ENCODE measurements around the gene PLCH2. TPM values are rescaled to one million over a fixed set of nuclear protein-coding genes. Genes with fewer than 3 reads are reported as not detected.

Gene PLCH2
- total and polyA plus RNA-seq, 9 of the 15 experiments (the other 6 are each of a cell fraction or from before 2014, with no cell fraction given), result 0.16 TPM; not detected in 8

GRCh38 chr1:2547210-2548067 is 71.3 kb downstream of the PLCH2 start (continued):
- TF ChIP-seq ZHX1 (conservative IDR thresholded peaks at IDR 0.05; ENCODE audit: low read length), result 0 out of 2 replicates have a peak, but pooled peaks have one; percentile 28
- TF ChIP-seq REST (IDR thresholded peaks at IDR 0.05; ENCODE audit: borderline replicate concordance), result no peak
- TF ChIP-seq REST (CRISPR knock-in tag; IDR thresholded peaks at IDR 0.05; ENCODE audit: low read depth), result no peak
- TF ChIP-seq MYNN (IDR thresholded peaks at IDR 0.05), result no peak; the same call in 1 of the 2 replicates
- TF ChIP-seq MYNN (CRISPR knock-in tag; IDR thresholded peaks at IDR 0.05), result no peak
- no peak for TF ChIP-seq SMAD4 (CRISPR knock-in tag; conservative IDR thresholded peaks at IDR 0.05)
- TF ChIP-seq E2F6 (IDR thresholded peaks at IDR 0.05; ENCODE audit: borderline replicate concordance in 1 of 2, extremely low read depth in 1 of 2, insufficient read depth in 1 of 2, insufficient read length in 1 of 2, low read depth in 1 of 2, low read length in 1 of 2, poor library complexity in 1 of 2, severe bottlenecking in 1 of 2), result no peak
- TF ChIP-seq THRA (IDR thresholded peaks at IDR 0.05), result no peak
- peak; percentile 6 to 16; a peak in 1 of 4 replicates for TF ChIP-seq NRF1 (conservative IDR thresholded peaks at IDR 0.05 in 1 of 2, IDR thresholded peaks at IDR 0.05 in 1 of 2)
- TF ChIP-seq KLF10 (CRISPR knock-in tag; IDR thresholded peaks at IDR 0.05), result no peak
- TF ChIP-seq ZNF644 (tag; IDR thresholded peaks at IDR 0.05; ENCODE audit: low read depth), result no peak
- TF ChIP-seq KAT8 (IDR thresholded peaks at IDR 0.05; ENCODE audit: low read depth), result no peak
- TF ChIP-seq SPI1 (IDR thresholded peaks at IDR 0.05; ENCODE audit: borderline replicate concordance, low read depth, low read length), result no peak
- TF ChIP-seq MTA3 (IDR thresholded peaks at IDR 0.05; ENCODE audit: borderline replicate concordance), result no peak
